DND-41 (cell line): ENCODE measurements around the gene LGALSL.

Source experiments
- ATAC-seq: fragments of 200-7000 bp; cut with Tn5 transposase; 3 replicates; pipeline ENCODE4 v1.9.1; 2021; ENCODE audit warnings: low read depth; ENCODE audit not compliant: insufficient read depth
- DNase-seq: peaks from one replicate; pipeline ENCODE4 v3.0.0-alpha.2; 2020
- H2AFZ ChIP-seq: 2 replicates; pipeline ENCODE4 v1.6.0; 2012; ENCODE audit warnings: low read depth, low read length
- H3K27ac ChIP-seq: 2 replicates; pipeline ENCODE4 v1.5.1; 2012; ENCODE audit warnings: low read length, inconsistent platforms
- H3K27me3 ChIP-seq: fragments of 200-600 bp; sonication (generic); 2 replicates; pipeline ENCODE4 v1.6.0; 2012; ENCODE audit warnings: low read length, mild to moderate bottlenecking, inconsistent platforms; ENCODE audit not compliant: insufficient read depth, poor library complexity
- H3K36me3 ChIP-seq: 2 replicates; pipeline ENCODE4 v1.5.1; 2012; ENCODE audit warnings: low read length, inconsistent platforms; ENCODE audit not compliant: insufficient read depth
- H3K4me1 ChIP-seq: 2 replicates; pipeline ENCODE4 v1.5.1; 2012; ENCODE audit warnings: mild to moderate bottlenecking, low read length; ENCODE audit not compliant: insufficient read depth
- H3K4me2 ChIP-seq: 2 replicates; pipeline ENCODE4 v1.6.0; 2012; ENCODE audit warnings: mild to moderate bottlenecking, moderate library complexity, low read length, inconsistent platforms; ENCODE audit not compliant: insufficient read depth
- H3K4me3 ChIP-seq, 2 experiments: fragments of 200-600 bp in 1 of 2; shearing (Covaris generic) in 1 of 2; 2 replicates each; pipeline ENCODE4 v1.5.1; 2012 to 2016; ENCODE audit warnings: inconsistent platforms in 2 of 2, low read length in 2 of 2, mild to moderate bottlenecking in 2 of 2, low read depth in 1 of 2, moderate library complexity in 1 of 2
- H3K79me2 ChIP-seq: 2 replicates; pipeline ENCODE4 v1.6.0; 2012; ENCODE audit warnings: low read length, inconsistent platforms; ENCODE audit not compliant: insufficient read depth
- H3K9ac ChIP-seq: 2 replicates; pipeline ENCODE4 v1.6.0; 2012; ENCODE audit warnings: low read depth, mild to moderate bottlenecking, inconsistent platforms, low read length, moderate library complexity
- H3K9me3 ChIP-seq: 2 replicates; pipeline ENCODE4 v1.5.1; 2012; ENCODE audit warnings: low read length, moderate library complexity, mild to moderate bottlenecking, inconsistent platforms; ENCODE audit not compliant: insufficient read depth, severe bottlenecking
- H4K20me1 ChIP-seq: 2 replicates; pipeline ENCODE4 v1.6.0; 2012; ENCODE audit warnings: low read length; ENCODE audit not compliant: insufficient read depth
- CTCF ChIP-seq: IDR thresholded peaks from 2 replicates; pipeline ENCODE4 v1.5.1; 2012; ENCODE audit warnings: borderline replicate concordance, low read length, moderate library complexity, mild to moderate bottlenecking; ENCODE audit not compliant: poor library complexity, severe bottlenecking; ENCODE audit errors: extremely low read depth
- EZH2 ChIP-seq: IDR thresholded peaks from 3 replicates; pipeline ENCODE4 v1.6.1; 2012; ENCODE audit warnings: borderline replicate concordance, low read depth, mild to moderate bottlenecking, moderate library complexity, low read length, inconsistent platforms; ENCODE audit not compliant: severe bottlenecking

Gene LGALSL

GRCh38 chr2:64498438-64498837 lies 44.5 kb downstream of the LGALSL start:
- ATAC-seq (no peak), DNase-seq (no peak)
- H3K4me3 ChIP-seq, result no peak overlapping the region
- no peak overlapping the region for H2AFZ ChIP-seq
- H3K9ac ChIP-seq, result no peak overlapping the region
- no peak overlapping the region for H3K4me2 ChIP-seq
- no peaks in the 10 kb centered on the region for H3K36me3 ChIP-seq
- H3K27ac ChIP-seq, result no peak overlapping the region
- TF ChIP-seq EZH2 (no peak), CTCF (no peak)
- no peaks in the 10 kb centered on the region for H3K9me3 ChIP-seq
- H3K27me3 ChIP-seq, result peaks cover 36% of the 10 kb centered on the region
- H4K20me1 ChIP-seq, result no peaks in the 10 kb centered on the region
- H3K4me1 ChIP-seq, result no peaks in the 10 kb centered on the region
- no peaks in the 10 kb centered on the region for H3K79me2 ChIP-seq

- H3K27me3 ChIP-seq, result peaks cover 37% of the 10 kb centered on the region
- no peaks in the 10 kb centered on the region for H3K9me3 ChIP-seq
- H3K4me1 ChIP-seq, result no peaks in the 10 kb centered on the region
- H3K4me2 ChIP-seq, result no peak overlapping the region
- no peak overlapping the region for H3K27ac ChIP-seq
- no peak for ATAC-seq
- no peak for DNase-seq
- H3K4me3 ChIP-seq, result no peak overlapping the region
- no peaks in the 10 kb centered on the region for H3K79me2 ChIP-seq
- TF ChIP-seq CTCF, result no peak
- TF ChIP-seq EZH2, result no peak
- no peak overlapping the region for H3K9ac ChIP-seq
- no peaks in the 10 kb centered on the region for H3K36me3 ChIP-seq
- no peak overlapping the region for H2AFZ ChIP-seq
- H4K20me1 ChIP-seq, result no peaks in the 10 kb centered on the region
Measured at GRCh38 chr2:64500549-64500948, 46.6 kb downstream of the LGALSL start.

GRCh38 chr2:64501946-64502345 lies 48.0 kb downstream of the LGALSL start:
- no peaks in the 10 kb centered on the region for H3K9me3 ChIP-seq
- DNase-seq, result no peak
- no peak overlapping the region for H3K4me2 ChIP-seq
- no peak overlapping the region for H3K4me3 ChIP-seq
- H3K9ac ChIP-seq, result no peak overlapping the region
- H3K79me2 ChIP-seq, result no peaks in the 10 kb centered on the region
- no peaks in the 10 kb centered on the region for H3K36me3 ChIP-seq
- no peak overlapping the region for H3K27ac ChIP-seq
- H2AFZ ChIP-seq, result no peak overlapping the region
- no peaks in the 10 kb centered on the region for H4K20me1 ChIP-seq
- H3K27me3 ChIP-seq, result peaks cover 28% of the 10 kb centered on the region
- no peak for ATAC-seq
- no peak for TF ChIP-seq CTCF
- TF ChIP-seq EZH2, result no peak
- no peaks in the 10 kb centered on the region for H3K4me1 ChIP-seq

- Histone ChIP-seq H3K9me3 (no peaks in the 10 kb centered on the region), H3K4me3 (no peak overlapping the region)
Measured at GRCh38 chr2:64502860-64503259, 48.9 kb downstream of the LGALSL start.

More at GRCh38 chr2:64502860-64503259, 48.9 kb downstream of the LGALSL start:
- no peak overlapping the region for H3K4me2 ChIP-seq
- H3K36me3 ChIP-seq, result no peaks in the 10 kb centered on the region
- H2AFZ ChIP-seq, result no peak overlapping the region
- no peaks in the 10 kb centered on the region for H4K20me1 ChIP-seq
- peaks cover 22% of the 10 kb centered on the region for H3K27me3 ChIP-seq
- TF ChIP-seq CTCF (no peak), EZH2 (no peak)
- ATAC-seq (no peak), DNase-seq (no peak)
- H3K27ac ChIP-seq, result no peak overlapping the region
- H3K4me1 ChIP-seq, result no peaks in the 10 kb centered on the region
- H3K9ac ChIP-seq, result no peak overlapping the region
- no peaks in the 10 kb centered on the region for H3K79me2 ChIP-seq
